ENCODE measurements around the gene TMEM150B. TPM values are rescaled to one million over a fixed set of nuclear protein-coding genes. Genes with fewer than 3 reads are reported as not detected.

Gene TMEM150B
- total and polyA plus RNA-seq, 2 donors: 0.76 to 2.0 TPM

DNA sequence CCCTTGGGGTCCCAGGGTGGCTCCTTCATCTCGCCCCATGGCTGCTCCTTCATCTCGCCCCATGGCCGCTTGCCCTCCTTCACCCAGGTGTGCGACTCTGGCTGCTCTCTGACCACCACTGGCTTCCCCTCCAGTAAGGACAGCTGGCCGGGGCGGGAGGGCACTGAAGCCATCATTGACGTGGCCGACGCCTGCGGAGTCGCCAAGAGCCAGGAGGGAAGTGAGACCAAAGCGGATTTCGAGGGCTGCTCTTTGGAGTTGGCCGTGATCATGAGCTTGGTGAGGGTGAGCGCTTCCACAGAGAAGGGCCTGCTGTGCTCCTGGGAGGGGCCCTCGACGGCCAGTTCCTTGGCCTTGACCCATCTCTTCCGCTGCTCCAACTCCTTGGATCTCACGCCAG, 33.4 kb upstream of the TMEM150B start:
- 93% methylated on average over 19 of the region's 19 CpGs for WGBS
- Histone ChIP-seq H3K36me3 (ENCODE audit: control insufficient read depth in 2 of 2, insufficient read depth in 2 of 2, low read length in 1 of 2) (no peaks in the 10 kb centered on the region), H3K27ac (ENCODE audit: low read depth in 1 of 2, low read length in 1 of 2) (peak overlapping the region in 1 of 2 donors; percentile 46), H3K4me1 (ENCODE audit: control insufficient read depth in 2 of 2, insufficient read depth in 2 of 2, low read length in 2 of 2) (peaks cover 8% of the 10 kb centered on the region in 2 donors), H3K4me3 (ENCODE audit: low read length in 2 of 2) (no peak overlapping the region), H3K9me3 (ENCODE audit: control insufficient read depth in 2 of 2, insufficient read depth in 1 of 2, low read length in 1 of 2) (peaks cover 0 to 4% of the 10 kb centered on the region in 2 donors), H3K27me3 (ENCODE audit: control insufficient read depth in 2 of 2, insufficient read depth in 1 of 2, low read length in 1 of 2) (peaks cover 30 to 66% of the 10 kb centered on the region in 2 donors)
- no peak for DNase-seq (ENCODE audit: low read depth in 6 of 9, low spot score in 9 of 9)

DNA sequence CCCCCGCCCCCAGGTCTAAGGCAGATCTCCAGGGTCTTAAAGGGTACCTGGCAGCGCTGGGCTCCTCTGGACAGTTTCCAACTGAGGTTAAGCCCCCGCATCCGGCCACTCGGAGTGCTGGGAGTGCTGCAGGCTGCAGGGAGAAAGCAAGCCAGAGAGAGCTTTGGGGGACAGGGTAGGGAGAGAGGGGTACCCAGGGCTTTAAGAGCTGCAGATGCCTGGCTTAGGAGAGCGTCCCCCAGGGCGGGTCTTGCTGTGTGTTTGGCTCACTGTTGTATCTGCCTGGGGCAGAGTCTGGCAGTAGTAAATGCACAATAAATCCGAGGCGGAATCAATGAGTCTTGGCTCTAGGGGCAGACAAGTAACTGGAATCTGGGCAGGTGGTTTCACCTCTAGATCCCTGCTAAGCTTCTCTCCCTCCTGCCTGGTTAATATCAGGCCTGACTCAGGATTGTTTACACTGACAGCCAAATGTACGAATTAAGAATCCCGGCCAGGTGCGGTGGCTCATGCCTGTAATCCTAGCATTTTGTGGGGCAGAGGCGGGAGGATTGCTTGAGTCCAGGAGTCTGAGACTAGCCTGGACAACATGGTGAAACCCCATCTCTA, 30.2 kb upstream of the TMEM150B start:
- peaks cover 11 to 12% of the 10 kb centered on the region in 2 donors for H3K4me1 ChIP-seq (ENCODE audit: control insufficient read depth in 2 of 2, insufficient read depth in 2 of 2, low read length in 2 of 2)
- no peak for DNase-seq (ENCODE audit: low read depth in 6 of 9, low spot score in 9 of 9)
- H3K4me3 ChIP-seq (ENCODE audit: low read length in 2 of 2): no peak overlapping the region
- 42% methylated on average over 13 of the region's 13 CpGs for WGBS
- H3K36me3 ChIP-seq (ENCODE audit: control insufficient read depth in 2 of 2, insufficient read depth in 2 of 2, low read length in 1 of 2): no peaks in the 10 kb centered on the region
- peaks cover 46 to 82% of the 10 kb centered on the region in 2 donors for H3K27me3 ChIP-seq (ENCODE audit: control insufficient read depth in 2 of 2, insufficient read depth in 1 of 2, low read length in 1 of 2)
- H3K9me3 ChIP-seq (ENCODE audit: control insufficient read depth in 2 of 2, insufficient read depth in 1 of 2, low read length in 1 of 2): peaks cover 1 to 14% of the 10 kb centered on the region in 2 donors
- peak overlapping the region in 1 of 2 donors; percentile 32 for H3K27ac ChIP-seq (ENCODE audit: low read depth in 1 of 2, low read length in 1 of 2)

DNA sequence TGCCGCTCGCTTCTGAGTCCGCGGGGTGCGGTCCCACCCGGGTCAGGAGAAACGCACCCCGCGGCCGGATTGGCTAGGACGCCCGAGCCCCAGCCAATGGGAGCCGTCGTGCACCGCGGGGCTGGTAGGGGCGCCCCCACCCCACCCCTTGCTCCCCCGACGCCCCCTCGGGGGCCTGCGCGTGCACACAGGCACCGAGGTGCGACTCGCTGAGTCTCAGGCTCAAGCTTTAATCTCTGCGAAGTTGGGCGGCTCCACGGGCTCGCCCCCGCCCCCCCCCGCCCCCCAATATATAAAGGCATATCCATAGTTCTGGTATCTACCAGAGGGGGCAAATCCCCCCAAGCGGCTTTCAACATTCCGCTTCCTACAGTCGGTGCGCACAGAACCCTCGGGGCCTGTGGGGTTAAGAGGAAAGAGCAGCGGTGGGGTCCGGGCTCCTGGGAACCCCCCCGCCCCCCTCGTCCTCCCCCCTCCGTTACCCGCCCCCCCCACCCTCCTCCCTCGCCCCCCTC, 29.6 kb upstream of the TMEM150B start, which contains the start of gene COX6B2:
Gene COX6B2, minus strand, starts transcription at position 22 of the 515 bp plus-strand sequence. CDS start 198 bp downstream, outside the sequence.
- H3K4me1 ChIP-seq (ENCODE audit: control insufficient read depth in 2 of 2, insufficient read depth in 2 of 2, low read length in 2 of 2): peaks cover 11 to 12% of the 10 kb centered on the region in 2 donors
- WGBS: 3% methylated on average over 43 of the region's 43 CpGs
- peaks cover 46 to 82% of the 10 kb centered on the region in 2 donors for H3K27me3 ChIP-seq (ENCODE audit: control insufficient read depth in 2 of 2, insufficient read depth in 1 of 2, low read length in 1 of 2)
- H3K27ac ChIP-seq (ENCODE audit: low read depth in 1 of 2, low read length in 1 of 2): peak within 1 kb of the TSS in 1 of 2 donors; percentile 32
- peaks cover 1 to 14% of the 10 kb centered on the region in 2 donors for H3K9me3 ChIP-seq (ENCODE audit: control insufficient read depth in 2 of 2, insufficient read depth in 1 of 2, low read length in 1 of 2)
- H3K4me3 ChIP-seq (ENCODE audit: low read length in 2 of 2): peak within 1 kb of the TSS; percentile 16 to 51
- DNase-seq (ENCODE audit: low read depth in 6 of 9, low spot score in 9 of 9): no peak
- H3K36me3 ChIP-seq (ENCODE audit: control insufficient read depth in 2 of 2, insufficient read depth in 2 of 2, low read length in 1 of 2): no peaks in the 10 kb centered on the region

DNA sequence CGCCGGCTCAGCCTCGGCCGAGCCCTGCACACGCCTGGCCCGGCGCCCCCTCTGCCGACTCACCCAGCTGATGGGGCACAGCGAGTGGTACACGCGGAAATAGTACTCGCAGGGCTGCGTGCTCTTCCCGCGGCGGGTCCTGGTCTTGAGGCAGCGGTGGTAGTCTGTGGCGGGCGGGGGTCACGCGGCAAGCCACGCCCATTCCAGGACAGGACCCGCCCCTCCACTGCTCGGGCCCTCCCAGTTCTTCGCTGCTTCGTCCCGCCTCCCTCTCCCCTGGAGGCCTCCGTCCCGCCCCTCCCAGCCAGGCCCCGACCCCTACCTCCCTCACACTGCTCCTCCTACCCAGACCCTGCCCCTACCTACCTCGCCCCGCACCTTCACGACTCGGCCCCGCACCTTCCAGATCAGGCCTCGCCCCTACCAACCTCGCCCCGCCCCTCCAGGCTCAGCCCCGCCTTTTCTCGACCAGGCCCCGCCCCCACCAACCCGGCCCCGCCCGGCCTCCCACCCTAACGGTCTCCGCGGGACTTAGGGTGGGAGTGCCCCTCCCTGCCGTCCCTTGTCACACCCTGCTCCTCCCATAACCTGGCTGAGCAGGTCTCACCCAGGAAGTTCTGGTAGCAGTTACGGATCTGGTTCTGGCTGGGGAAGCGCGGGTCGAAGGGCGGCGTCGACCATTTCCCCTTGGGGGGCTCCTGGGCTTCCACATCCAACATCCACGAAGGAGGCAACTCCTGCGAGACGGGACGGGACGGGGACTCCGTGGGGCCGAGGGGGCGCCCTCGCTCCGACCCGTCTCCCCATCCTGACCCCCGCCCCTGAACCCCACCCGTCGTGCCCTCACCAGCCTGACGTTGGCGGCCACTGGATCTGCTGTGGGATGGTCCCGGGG, 28.9 kb upstream of the TMEM150B start:
- Histone ChIP-seq H3K4me3 (ENCODE audit: low read length in 2 of 2) (peak overlapping the region; percentile 16 to 51), H3K9me3 (ENCODE audit: control insufficient read depth in 2 of 2, insufficient read depth in 1 of 2, low read length in 1 of 2) (peaks cover 1 to 14% of the 10 kb centered on the region in 2 donors), H3K27ac (ENCODE audit: low read depth in 1 of 2, low read length in 1 of 2) (no peak overlapping the region), H3K4me1 (ENCODE audit: control insufficient read depth in 2 of 2, insufficient read depth in 2 of 2, low read length in 2 of 2) (peaks cover 11 to 12% of the 10 kb centered on the region in 2 donors), H3K36me3 (ENCODE audit: control insufficient read depth in 2 of 2, insufficient read depth in 2 of 2, low read length in 1 of 2) (no peaks in the 10 kb centered on the region), H3K27me3 (ENCODE audit: control insufficient read depth in 2 of 2, insufficient read depth in 1 of 2, low read length in 1 of 2) (peaks cover 46 to 82% of the 10 kb centered on the region in 2 donors)
- WGBS: 2% methylated on average over 72 of the region's 72 CpGs
- DNase-seq (ENCODE audit: low read depth in 6 of 9, low spot score in 9 of 9): peak in 7 of 9 donors; percentile 23 to 63 (median 53)

DNA sequence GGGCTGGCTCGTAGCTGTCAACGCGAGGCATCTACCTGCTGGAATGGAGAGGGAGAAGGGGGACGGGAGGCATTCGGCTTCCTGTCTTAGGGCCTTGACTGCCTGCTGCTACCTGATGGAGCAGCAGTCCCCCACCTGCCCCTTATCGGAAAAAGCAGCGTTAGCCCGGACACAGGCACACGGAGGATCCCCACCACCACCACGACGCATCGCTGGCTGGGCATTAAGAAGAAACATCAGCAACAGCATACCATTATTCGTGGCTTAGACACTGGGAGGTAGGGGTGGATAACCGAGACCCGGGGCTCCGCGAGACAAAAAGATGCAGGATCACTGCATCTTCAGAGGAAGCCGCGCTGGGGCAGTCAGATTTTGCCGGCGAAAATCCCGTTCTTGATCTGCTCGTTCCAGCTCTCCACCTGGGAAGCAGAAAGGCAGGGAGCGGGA, 28.2 kb upstream of the TMEM150B start:
- Histone ChIP-seq H3K4me1 (ENCODE audit: control insufficient read depth in 2 of 2, insufficient read depth in 2 of 2, low read length in 2 of 2) (peaks cover 11 to 12% of the 10 kb centered on the region in 2 donors), H3K27ac (ENCODE audit: low read depth in 1 of 2, low read length in 1 of 2) (no peak overlapping the region), H3K27me3 (ENCODE audit: control insufficient read depth in 2 of 2, insufficient read depth in 1 of 2, low read length in 1 of 2) (peaks cover 46 to 75% of the 10 kb centered on the region in 2 donors), H3K9me3 (ENCODE audit: control insufficient read depth in 2 of 2, insufficient read depth in 1 of 2, low read length in 1 of 2) (peaks cover 1 to 14% of the 10 kb centered on the region in 2 donors), H3K4me3 (ENCODE audit: low read length in 2 of 2) (peak overlapping the region; percentile 16 to 51), H3K36me3 (ENCODE audit: control insufficient read depth in 2 of 2, insufficient read depth in 2 of 2, low read length in 1 of 2) (peaks cover 0 to 3% of the 10 kb centered on the region in 2 donors)
- 7% methylated on average over 24 of the region's 24 CpGs for WGBS
- DNase-seq (ENCODE audit: low read depth in 6 of 9, low spot score in 9 of 9): no peak

DNA sequence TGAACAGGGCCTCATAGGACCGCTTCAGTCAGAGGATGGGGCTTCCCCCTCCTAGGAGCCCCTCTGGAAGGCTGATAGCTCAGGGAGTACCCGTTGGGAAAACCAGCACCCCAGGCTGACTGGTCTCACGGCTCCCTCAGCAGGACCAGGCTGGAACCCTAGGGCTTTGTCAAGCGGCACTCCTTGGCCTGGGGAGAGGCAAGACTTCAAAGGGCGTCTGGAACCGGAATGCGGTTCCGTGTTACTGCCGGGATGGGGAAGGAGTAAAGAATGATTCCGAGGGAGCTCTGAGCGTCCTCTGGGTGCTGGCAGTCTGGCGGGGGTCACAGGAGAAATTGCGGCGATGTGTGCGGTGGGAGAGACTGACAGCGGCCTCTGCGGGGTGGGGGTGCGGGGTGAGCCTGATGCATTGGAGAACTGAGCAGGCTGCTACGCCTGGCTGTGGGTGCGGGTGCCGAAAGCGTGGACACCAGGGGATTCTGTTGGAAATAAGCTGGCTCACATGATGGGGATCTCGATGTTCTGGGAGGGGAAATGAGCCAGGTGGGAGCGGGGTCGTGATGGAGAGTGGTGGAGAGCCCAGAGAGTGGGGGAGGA, 27.5 kb upstream of the TMEM150B start:
- H3K27me3 ChIP-seq (ENCODE audit: control insufficient read depth in 2 of 2, insufficient read depth in 1 of 2, low read length in 1 of 2): peaks cover 46 to 70% of the 10 kb centered on the region in 2 donors
- peaks cover 4 to 8% of the 10 kb centered on the region in 2 donors for H3K36me3 ChIP-seq (ENCODE audit: control insufficient read depth in 2 of 2, insufficient read depth in 2 of 2, low read length in 1 of 2)
- no peak overlapping the region for H3K4me3 ChIP-seq (ENCODE audit: low read length in 2 of 2)
- peaks cover 11 to 12% of the 10 kb centered on the region in 2 donors for H3K4me1 ChIP-seq (ENCODE audit: control insufficient read depth in 2 of 2, insufficient read depth in 2 of 2, low read length in 2 of 2)
- WGBS: 79% methylated on average over 25 of the region's 25 CpGs
- peaks cover 1 to 14% of the 10 kb centered on the region in 2 donors for H3K9me3 ChIP-seq (ENCODE audit: control insufficient read depth in 2 of 2, insufficient read depth in 1 of 2, low read length in 1 of 2)
- DNase-seq (ENCODE audit: low read depth in 6 of 9, low spot score in 9 of 9): no peak
- no peak overlapping the region for H3K27ac ChIP-seq (ENCODE audit: low read depth in 1 of 2, low read length in 1 of 2)

DNA sequence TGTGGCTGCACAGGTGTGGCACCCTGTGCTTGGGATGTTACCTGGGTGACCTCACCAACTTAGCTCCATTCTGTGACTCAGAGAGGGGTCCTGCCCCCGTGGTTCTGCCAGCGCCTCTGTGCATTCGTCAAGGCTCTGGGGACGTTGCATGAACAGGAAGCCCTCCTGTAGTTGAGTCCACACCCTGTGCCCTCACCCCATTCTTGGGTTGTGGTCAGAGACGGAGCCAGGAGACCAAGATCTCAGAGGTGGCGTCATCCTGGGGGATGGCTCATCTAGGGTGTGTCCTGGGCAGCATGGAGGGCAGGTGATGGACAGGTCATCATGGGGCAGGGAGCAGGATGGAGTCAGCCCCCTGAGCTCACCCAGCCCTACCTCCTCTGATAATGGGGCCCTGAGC, 26.9 kb upstream of the TMEM150B start:
- Histone ChIP-seq H3K27me3 (ENCODE audit: control insufficient read depth in 2 of 2, insufficient read depth in 1 of 2, low read length in 1 of 2) (peaks cover 46 to 64% of the 10 kb centered on the region in 2 donors), H3K27ac (ENCODE audit: low read depth in 1 of 2, low read length in 1 of 2) (no peak overlapping the region), H3K36me3 (ENCODE audit: control insufficient read depth in 2 of 2, insufficient read depth in 2 of 2, low read length in 1 of 2) (peaks cover 6 to 14% of the 10 kb centered on the region in 2 donors), H3K4me3 (ENCODE audit: low read length in 2 of 2) (no peak overlapping the region), H3K9me3 (ENCODE audit: control insufficient read depth in 2 of 2, insufficient read depth in 1 of 2, low read length in 1 of 2) (peaks cover 1 to 14% of the 10 kb centered on the region in 2 donors), H3K4me1 (ENCODE audit: control insufficient read depth in 2 of 2, insufficient read depth in 2 of 2, low read length in 2 of 2) (peaks cover 11 to 12% of the 10 kb centered on the region in 2 donors)
- 71% methylated on average over 6 of the region's 6 CpGs for WGBS
- no peak for DNase-seq (ENCODE audit: low read depth in 6 of 9, low spot score in 9 of 9)

DNA sequence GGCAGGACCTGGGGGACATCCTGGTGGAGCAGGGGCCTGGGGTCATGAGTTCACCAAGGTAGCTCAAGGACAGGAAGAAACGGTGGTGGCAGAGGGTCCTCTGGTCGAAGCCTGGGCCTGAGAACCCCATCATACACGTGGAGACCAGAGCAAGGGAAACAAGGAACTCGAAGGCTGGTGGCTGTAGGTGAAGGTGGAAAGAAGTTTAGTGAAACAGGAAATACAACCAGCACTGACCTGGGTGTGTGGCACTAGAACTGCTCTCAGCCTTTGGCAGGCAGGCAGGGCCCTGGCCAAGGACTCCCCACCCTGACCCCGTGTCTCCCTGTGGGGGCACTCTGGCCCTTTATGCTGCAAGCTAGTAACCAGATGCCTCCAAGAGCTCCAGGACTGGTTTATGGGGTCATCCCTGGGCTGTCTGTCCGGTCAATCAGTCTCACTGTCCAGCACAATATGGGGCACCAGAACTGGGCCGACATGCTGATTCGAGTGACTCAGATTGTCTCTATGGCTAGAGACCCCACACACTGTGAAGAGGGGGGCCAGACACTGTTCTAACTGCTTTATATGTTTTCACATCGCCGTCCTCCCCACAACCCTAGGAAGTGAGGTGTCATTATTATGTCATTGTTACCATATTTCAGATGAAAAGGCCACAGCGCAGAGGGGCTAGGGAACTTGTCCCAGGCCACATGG, 25.6 kb upstream of the TMEM150B start:
- Histone ChIP-seq H3K27ac (ENCODE audit: low read depth in 1 of 2, low read length in 1 of 2) (no peak overlapping the region), H3K36me3 (ENCODE audit: control insufficient read depth in 2 of 2, insufficient read depth in 2 of 2, low read length in 1 of 2) (peaks cover 10 to 26% of the 10 kb centered on the region in 2 donors), H3K4me1 (ENCODE audit: control insufficient read depth in 2 of 2, insufficient read depth in 2 of 2, low read length in 2 of 2) (peaks cover 11 to 12% of the 10 kb centered on the region in 2 donors), H3K9me3 (ENCODE audit: control insufficient read depth in 2 of 2, insufficient read depth in 1 of 2, low read length in 1 of 2) (peaks cover 1 to 14% of the 10 kb centered on the region in 2 donors), H3K27me3 (ENCODE audit: control insufficient read depth in 2 of 2, insufficient read depth in 1 of 2, low read length in 1 of 2) (peaks cover 38 to 52% of the 10 kb centered on the region in 2 donors), H3K4me3 (ENCODE audit: low read length in 2 of 2) (no peak overlapping the region)
- no peak for DNase-seq (ENCODE audit: low read depth in 6 of 9, low spot score in 9 of 9)
- 76% methylated on average over 11 of the region's 11 CpGs for WGBS
